HL-60 (cell line): ENCODE measurements around the gene ACAA1.

Experiments
- DNase-seq, 2 experiments: peaks; one replicate each; pipeline ENCODE4 v3.0.0-alpha.2; 2010 to 2020; ENCODE audit warnings: low read depth in 1 of 2, low spot score in 1 of 2
- H3K27ac ChIP-seq: fragments of 250-450 bp; sonication (Bioruptor Pico); replicated peaks from 2 replicates; pipeline ENCODE4 v1.5.1; 2020; ENCODE audit warnings: mild to moderate bottlenecking, moderate library complexity
- H3K27me3 ChIP-seq: fragments of 250-450 bp; sonication (Bioruptor Pico); 2 replicates; pipeline ENCODE4 v1.5.1; 2021; ENCODE audit warnings: mild to moderate bottlenecking, moderate library complexity; ENCODE audit not compliant: insufficient read depth, poor library complexity, severe bottlenecking
- H3K4me3 ChIP-seq: replicated peaks from 2 replicates; pipeline ENCODE4 v1.5.1; 2011; ENCODE audit warnings: mild to moderate bottlenecking, control low read depth, low read length; ENCODE audit not compliant: insufficient read depth
- GABPA ChIP-seq: IDR thresholded peaks from 2 replicates; pipeline ENCODE4 v1.6.1; 2012; ENCODE audit warnings: low read depth
- POLR2AphosphoS5 ChIP-seq: IDR thresholded peaks from 2 replicates; pipeline ENCODE4 v1.6.1; 2012; ENCODE audit warnings: low read depth
- SPI1 ChIP-seq: IDR thresholded peaks from 2 replicates; pipeline ENCODE4 v1.6.1; 2012; ENCODE audit warnings: low read depth, mild to moderate bottlenecking, borderline replicate concordance
- TF ChIP-seq, protein P1 (sequence below): IDR thresholded peaks from one replicate; pipeline ENCODE4 v1.5.1; 2011; ENCODE audit warnings: low read length, control low read depth, inconsistent platforms; ENCODE audit not compliant: insufficient read depth
- TF ChIP-seq, protein P2 (sequence below): IDR thresholded peaks from 2 replicates; pipeline ENCODE4 v1.6.1; 2012; ENCODE audit warnings: low read depth; ENCODE audit not compliant: insufficient replicate concordance

Gene ACAA1

DNA sequence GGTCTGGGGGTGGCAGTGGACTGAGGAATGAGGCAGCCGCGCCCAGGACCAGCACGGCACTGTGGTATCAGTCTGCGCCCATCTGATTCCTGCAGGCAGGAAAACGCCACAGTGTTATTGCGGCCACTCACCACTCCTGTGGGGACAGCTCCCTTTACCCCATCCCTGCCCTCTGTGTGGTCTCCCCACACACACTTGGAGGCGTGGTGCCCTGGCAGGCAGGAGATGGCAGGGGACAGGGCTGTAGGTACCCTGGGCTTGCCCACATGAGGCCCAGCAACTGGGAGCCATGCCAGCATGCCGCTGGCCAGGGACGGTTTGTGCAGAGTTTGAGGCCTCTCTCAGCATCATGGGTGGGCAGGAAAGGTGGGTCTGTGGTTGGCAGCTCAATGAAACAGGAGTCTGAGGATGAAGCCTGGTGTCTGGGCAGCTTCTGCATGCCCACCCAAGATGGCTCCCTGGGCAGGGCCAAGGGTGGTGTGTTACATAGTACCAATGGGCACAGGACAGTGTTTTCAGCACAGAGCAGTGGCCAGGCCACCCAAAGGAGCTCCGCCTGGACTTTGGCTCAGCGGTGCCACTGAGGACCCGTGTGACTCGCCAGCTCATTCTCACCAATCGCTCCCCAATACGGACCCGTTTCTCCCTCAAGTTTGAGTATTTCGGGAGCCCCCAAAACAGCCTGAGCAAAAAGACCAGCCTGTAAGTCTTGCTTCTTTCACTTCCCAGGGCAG is 27.2 kb downstream of the ACAA1 start:
- H3K27me3 ChIP-seq: no peaks in the 10 kb centered on the region
- DNase-seq: no peak
- TF ChIP-seq SPI1: no peak
- TF ChIP-seq POLR2AphosphoS5: no peak
- no peak for TF ChIP-seq GABPA
- TF ChIP-seq, protein P1, sequence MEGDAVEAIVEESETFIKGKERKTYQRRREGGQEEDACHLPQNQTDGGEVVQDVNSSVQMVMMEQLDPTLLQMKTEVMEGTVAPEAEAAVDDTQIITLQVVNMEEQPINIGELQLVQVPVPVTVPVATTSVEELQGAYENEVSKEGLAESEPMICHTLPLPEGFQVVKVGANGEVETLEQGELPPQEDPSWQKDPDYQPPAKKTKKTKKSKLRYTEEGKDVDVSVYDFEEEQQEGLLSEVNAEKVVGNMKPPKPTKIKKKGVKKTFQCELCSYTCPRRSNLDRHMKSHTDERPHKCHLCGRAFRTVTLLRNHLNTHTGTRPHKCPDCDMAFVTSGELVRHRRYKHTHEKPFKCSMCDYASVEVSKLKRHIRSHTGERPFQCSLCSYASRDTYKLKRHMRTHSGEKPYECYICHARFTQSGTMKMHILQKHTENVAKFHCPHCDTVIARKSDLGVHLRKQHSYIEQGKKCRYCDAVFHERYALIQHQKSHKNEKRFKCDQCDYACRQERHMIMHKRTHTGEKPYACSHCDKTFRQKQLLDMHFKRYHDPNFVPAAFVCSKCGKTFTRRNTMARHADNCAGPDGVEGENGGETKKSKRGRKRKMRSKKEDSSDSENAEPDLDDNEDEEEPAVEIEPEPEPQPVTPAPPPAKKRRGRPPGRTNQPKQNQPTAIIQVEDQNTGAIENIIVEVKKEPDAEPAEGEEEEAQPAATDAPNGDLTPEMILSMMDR: no peak
- TF ChIP-seq, protein P2, sequence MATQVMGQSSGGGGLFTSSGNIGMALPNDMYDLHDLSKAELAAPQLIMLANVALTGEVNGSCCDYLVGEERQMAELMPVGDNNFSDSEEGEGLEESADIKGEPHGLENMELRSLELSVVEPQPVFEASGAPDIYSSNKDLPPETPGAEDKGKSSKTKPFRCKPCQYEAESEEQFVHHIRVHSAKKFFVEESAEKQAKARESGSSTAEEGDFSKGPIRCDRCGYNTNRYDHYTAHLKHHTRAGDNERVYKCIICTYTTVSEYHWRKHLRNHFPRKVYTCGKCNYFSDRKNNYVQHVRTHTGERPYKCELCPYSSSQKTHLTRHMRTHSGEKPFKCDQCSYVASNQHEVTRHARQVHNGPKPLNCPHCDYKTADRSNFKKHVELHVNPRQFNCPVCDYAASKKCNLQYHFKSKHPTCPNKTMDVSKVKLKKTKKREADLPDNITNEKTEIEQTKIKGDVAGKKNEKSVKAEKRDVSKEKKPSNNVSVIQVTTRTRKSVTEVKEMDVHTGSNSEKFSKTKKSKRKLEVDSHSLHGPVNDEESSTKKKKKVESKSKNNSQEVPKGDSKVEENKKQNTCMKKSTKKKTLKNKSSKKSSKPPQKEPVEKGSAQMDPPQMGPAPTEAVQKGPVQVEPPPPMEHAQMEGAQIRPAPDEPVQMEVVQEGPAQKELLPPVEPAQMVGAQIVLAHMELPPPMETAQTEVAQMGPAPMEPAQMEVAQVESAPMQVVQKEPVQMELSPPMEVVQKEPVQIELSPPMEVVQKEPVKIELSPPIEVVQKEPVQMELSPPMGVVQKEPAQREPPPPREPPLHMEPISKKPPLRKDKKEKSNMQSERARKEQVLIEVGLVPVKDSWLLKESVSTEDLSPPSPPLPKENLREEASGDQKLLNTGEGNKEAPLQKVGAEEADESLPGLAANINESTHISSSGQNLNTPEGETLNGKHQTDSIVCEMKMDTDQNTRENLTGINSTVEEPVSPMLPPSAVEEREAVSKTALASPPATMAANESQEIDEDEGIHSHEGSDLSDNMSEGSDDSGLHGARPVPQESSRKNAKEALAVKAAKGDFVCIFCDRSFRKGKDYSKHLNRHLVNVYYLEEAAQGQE: no peak
- H3K4me3 ChIP-seq: no peak overlapping the region
- peak overlapping the region; percentile 44; the same call in 1 of the 2 replicates for H3K27ac ChIP-seq

DNA sequence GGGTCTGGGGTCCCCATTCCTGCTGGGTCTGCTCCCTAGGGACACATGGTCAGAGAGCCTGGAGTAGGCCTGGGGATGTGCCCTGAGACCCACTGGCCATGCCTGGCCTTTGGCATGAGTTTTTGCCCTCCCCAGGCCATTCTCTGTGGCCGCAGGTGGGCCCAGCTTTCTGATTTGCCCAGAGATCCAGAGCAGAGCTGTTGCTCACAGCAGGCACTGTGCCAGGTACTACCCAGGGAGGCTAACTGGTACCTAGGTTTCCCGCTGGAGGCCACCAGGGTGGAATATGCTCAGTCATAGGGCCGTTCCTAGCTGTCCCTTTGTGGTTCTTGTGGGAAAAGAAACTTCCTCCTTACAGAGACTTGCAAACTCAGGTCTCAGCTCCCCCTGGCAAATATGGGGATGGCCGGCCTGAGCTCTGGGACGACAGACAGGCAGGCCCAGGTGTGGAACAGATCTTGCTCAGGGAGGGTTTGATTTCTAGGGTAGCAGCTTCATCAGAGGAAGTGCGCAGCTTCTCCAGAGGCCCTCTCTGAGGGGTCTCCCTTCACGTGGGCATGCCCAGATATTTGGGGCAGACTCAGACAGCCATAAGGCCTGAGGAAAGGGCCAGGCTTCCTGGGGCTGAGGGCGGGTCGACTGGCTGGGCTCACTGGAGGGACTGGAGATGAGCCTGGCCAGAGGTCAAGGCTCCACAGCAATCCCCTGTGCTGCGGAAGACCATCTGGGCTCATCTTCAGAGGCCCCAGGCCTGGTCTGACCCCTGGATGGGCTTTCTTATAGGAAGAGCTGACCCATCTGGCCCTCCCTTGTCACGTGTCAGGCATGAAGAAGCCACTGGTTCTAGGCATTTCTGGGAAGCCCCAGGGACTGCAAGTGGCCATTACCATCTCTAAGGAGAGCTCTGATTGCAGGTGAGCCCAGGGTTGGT is 28.0 kb downstream of the ACAA1 start:
- TF ChIP-seq, protein P2: no peak
- TF ChIP-seq SPI1 (no peak), POLR2AphosphoS5 (peak; percentile 32; the same call in 1 of the 2 replicates), GABPA (no peak)
- TF ChIP-seq, protein P1: no peak
- Histone ChIP-seq H3K27ac (peak overlapping the region; percentile 44), H3K4me3 (no peak overlapping the region), H3K27me3 (no peaks in the 10 kb centered on the region)
- peak in 1 of 2 experiments; percentile 91 for DNase-seq

DNA sequence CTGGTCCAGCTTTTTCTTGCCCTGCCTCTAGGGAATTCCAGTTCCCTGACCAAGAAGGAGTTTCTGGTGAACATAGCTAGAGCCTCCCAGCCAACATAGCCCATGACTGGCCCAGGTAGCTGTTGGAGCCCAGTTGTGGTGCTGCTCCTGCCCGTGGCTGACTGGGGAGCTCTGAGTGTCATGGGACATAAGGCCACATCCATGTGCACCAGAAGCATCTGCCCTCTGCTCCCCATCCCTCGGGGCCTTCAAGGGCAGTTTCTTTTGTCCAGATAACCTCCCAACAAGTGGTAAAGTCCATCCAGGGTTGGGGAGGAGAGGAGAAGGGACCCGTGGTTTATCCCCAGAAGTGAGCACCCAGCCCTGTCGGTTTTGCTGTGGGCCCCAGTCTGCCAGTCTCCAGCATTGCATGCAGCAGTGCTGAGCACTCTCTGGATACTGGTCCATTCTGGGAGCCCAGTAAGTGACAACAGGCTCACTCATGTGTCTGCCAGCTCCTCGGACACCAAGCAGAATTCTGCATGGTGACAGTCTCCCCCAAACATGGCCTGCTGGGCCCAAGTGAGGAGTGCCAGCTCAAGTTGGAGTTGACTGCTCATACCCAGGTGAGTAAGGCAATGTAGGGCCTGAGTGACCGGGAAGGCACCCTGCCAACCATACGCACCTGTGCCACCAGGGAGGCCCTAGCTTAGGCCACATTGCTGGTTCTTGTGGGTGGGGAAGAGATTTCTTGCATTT is 28.8 kb downstream of the ACAA1 start:
- no peaks in the 10 kb centered on the region for H3K27me3 ChIP-seq
- TF ChIP-seq SPI1 (no peak), GABPA (no peak), POLR2AphosphoS5 (no peak)
- TF ChIP-seq, protein P2: no peak
- TF ChIP-seq, protein P1: no peak

More for the DNA sequence above, 28.8 kb downstream of the ACAA1 start:
- Histone ChIP-seq H3K4me3 (no peak overlapping the region), H3K27ac (peak overlapping the region; percentile 32)
- no peak for DNase-seq
